Dermis blood vessel endothelial cell (primary cell): ENCODE results near the gene DYRK3. TPM values are rescaled to one million over a fixed set of nuclear protein-coding genes. Genes with fewer than 3 reads are reported as not detected.
A peak's percentile ranks its signal among the peaks of the same experiment; 100 is the strongest.

Source experiments
- DNase-seq: peaks from one replicate; pipeline ENCODE4 v3.0.0; 2010
- total RNA-seq: library from RNA; depleted of rRNA; stranded (reverse); fragments of >200 nt; gene quantifications from 2 replicates; pipeline ENCODE4 v1.2.3, GENCODE V29; 2014

DYRK3 gene
- total RNA-seq, 1 donor from 2014 or later: 11.4 TPM

GRCh38 chr1:206662396-206663092 lies 27.2 kb downstream of the DYRK3 start:
- DNase-seq: no peak

- DNase-seq: no peak
Measured at GRCh38 chr1:206663362-206663761, 28.0 kb downstream of the DYRK3 start.

- peak; percentile 83 for DNase-seq
Measured at GRCh38 chr1:206663832-206664652, 28.7 kb downstream of the DYRK3 start.

DNA sequence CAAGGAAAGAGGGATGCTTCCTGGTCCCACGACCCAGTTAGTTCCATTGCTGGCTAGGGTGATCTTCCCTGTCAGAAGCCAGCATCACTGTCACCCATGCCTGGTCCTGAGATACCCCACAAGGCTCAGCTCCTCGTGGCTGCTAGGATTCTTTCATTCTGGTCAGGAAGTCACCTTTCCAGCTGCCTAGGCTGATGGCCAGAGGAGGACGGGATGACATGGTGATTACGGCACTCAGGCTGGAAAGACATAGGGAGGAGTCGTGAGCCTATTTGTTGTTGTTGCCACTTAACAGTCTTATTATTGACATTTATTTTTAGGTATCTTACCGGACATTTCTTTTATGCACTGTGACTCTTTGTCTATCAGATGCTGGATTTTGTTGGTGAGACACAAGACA lies 29.4 kb downstream of the DYRK3 start:
- DNase-seq: no peak

DNA sequence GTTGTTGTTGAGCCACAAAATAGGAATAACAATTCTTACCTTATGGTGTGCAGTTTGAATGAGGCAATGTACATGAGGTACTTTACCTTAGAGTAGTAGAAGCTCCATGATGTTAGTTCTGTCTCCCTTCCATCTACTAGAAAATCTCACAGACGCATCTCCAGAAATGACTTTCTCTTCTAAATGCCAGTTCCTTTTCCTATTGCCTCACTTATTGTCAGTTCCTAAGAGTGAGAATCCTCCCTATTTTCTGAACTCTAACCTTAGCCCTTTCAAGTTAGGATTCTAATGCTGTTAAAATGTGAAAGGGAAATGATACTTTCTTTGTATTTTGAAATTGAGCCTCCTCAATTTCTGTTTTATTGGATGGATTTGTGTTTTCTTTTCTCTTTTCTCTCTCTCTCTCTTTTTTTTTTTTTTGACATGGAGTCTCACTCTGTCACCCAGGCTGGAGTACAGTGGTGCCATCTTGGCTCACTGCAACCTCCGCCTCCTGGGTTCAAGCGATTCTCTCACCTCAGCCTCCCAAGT lies 30.8 kb downstream of the DYRK3 start:
- no peak for DNase-seq

DNA sequence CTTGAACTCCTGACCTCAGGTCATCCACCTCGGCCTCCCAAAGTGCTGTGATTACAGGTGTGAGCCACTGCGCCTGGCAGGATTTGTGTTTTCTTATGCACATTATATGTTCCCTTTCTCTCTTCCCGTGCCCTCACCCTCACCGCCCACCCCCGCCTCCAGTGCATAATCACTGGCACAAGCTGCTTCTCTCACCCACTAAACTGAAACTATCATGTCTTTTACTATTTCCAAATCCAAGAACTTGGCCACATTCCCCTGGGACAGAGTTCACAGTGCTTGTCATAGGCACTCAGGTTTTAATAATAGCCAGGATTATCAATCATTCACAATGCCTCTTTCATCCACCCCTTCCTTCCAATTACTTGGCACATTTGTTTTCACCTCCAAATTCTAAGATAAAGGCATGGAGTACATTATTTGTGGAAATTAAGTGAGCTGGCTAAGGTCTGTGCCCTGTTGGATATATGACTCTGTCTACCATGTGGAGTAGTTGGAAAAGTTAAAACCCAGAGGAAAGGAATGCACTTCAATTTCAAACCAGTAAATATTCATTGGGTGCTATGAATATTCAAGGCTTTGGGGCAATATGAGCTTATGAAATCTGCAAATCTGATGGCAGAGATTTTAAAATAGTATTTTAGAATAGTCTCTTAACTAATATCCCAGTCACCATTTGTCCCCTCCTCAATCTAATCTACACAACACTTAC lies 31.8 kb downstream of the DYRK3 start:
- DNase-seq: no peak

DNA sequence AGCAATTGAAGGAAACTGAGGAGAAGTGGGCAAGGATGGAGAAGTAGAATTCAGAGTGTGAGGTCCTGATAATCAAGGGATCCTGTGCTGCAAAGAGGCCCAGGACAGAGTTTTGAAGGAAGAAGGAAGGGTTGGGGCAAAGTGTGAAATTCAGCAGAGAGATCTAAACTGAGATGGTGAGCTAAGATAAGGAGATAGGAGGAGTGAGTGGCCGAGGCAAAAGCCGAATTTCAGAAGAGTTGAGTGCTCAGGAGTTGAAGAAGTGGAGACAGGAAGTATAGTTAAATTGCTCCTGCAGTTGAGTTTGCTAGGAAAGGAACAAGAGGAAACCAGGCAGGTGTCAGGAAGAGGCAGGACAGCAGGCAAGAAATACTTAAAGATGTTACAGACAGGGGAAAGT lies 33.0 kb downstream of the DYRK3 start:
- DNase-seq: no peak

GRCh38 chr1:206668874-206669410 lies 33.6 kb downstream of the DYRK3 start:
- no peak for DNase-seq

DNA sequence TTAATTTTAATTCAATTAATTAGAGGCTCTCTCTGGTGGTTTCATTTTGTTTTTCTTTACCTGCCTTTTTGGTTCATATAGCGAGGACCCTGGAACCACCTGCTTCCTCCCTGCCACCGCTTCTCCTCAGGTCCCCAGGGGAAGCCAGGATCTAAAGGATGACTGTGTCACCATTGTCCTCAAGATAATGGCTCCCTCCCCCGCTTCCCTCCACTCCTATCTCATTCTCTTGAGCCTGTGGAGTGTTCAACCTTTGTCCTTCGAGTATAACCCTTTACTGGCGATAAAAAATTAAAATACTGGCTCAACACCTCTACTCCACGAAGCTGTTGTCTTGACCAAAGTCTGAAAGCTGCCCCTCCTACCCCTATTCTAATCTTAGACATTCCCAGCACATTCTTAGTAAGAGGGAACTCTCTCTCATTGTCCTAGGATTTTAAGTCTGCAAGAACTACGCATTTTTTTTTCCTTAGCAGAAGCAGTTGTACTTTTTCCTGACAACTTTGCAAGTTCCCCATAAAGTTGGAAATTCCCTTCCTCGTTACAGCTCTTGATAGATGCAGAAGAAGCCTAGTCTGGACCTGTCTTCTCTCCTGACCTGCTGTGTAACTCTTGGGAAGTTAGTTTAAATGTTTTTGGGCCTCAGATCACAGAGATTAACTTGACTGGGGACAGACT lies 36.8 kb downstream of the DYRK3 start:
- no peak for DNase-seq

GRCh38 chr1:206672844-206673758 lies 37.8 kb downstream of the DYRK3 start:
- peak; percentile 36 for DNase-seq

DNA sequence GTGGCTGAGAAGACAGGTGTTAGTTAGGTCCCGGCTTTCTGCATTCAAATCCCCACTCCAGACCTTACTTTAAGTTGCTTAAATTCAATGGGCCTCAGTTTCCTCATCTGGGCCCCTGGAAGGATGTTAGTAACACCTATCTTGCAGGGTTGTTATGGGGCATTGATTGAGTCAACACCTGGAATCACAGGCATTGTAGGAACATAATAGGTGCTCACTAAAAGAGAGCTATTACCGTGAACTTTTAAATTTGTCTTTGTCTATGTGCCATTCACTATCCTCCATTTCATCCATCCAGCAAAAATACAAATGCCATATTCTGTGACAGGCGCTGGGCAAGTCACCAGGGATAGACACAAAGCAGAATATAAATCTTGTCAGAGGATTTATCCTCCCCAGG lies 38.9 kb downstream of the DYRK3 start:
- no peak for DNase-seq

- DNase-seq: no peak
Measured at GRCh38 chr1:206674745-206675175, 39.4 kb downstream of the DYRK3 start.

DNA sequence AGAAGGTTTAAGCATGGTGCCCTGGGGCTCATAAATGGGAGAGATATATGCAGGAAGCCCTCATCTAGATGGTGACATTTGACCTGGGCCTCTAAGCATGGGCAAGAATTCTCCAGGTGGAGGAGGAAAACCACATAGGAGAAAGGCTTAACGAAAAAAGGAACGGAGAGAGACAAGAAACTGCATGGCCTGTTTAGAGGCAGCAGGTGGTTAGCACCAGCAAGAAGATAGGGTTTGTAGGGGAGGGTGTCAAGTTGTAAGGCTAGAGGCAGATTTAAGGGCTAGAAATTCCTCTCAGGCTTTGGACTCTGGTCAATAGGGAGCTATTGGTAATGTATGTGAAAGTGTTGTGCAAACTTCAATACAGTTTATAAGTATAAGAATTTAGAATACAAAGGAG lies 41.2 kb downstream of the DYRK3 start:
- no peak for DNase-seq

- DNase-seq: no peak
Measured at GRCh38 chr1:206678490-206678889, 43.2 kb downstream of the DYRK3 start.

GRCh38 chr1:206679738-206680211 lies 44.4 kb downstream of the DYRK3 start:
- no peak for DNase-seq

DNA sequence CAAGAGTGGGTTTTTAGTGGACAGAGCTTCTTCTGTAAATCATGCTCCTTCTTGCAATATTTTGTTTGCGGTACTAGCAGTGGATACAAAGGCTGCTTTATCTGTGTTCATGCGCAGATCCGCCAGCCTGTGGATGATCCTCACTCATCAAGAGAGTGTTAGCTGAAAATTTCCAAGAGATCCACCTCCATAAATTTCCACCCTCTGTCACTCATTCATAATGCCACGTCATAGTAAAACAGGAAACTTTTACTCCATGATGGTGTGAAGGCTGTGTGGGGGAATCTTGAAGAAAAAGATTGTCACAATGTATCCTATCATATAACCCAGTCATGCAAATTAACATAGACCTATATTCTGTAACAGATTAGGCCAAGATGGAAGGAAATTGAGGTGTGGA lies 44.9 kb downstream of the DYRK3 start:
- no peak for DNase-seq

GRCh38 chr1:206681359-206681758 lies 46.0 kb downstream of the DYRK3 start:
- DNase-seq: no peak

DNA sequence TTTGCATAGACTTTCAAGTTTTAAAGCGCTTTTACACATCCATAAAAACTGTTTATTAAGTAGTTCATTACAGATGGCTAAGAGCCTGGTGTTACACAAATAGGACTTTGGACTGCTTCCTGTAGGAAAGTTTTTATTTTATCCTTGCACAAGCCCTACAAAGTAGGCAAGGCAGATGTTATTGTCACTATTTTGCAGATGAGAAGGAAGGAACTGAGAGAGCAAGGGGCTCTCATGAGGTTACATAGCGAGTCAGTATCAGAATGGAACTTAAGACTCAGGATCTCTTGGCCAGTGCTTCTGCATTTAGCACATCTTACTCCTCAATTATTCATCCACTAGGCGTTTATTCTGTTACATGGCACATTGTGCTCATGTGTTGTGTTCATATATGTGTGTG lies 46.8 kb downstream of the DYRK3 start:
- DNase-seq: no peak

DNA sequence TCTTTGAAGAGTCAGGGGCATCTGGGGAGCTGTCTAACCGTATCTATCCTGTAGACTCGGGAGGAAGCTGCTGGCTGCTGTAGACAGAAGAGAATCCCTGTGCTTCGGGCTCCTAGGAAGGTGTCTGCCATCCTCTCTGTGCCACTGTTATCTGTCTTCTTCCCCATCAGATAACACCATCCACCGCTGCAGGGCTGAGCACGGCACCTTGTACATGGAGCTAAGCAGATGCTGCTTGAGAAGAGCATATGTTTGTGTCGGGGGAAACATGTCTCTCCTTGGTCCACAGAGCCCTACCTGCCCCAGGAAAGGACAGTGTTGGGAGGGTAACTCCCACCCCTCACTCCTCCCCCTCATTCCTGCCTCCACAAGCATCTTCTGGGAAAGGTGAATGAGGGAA lies 48.0 kb downstream of the DYRK3 start:
- no peak for DNase-seq

GRCh38 chr1:206684003-206684402 lies 48.7 kb downstream of the DYRK3 start:
- DNase-seq: no peak
